ENCODE data around the gene LIN7B.
"Not testable (repeated sequence)": the region's sequence is repeated elsewhere in the genome, so short reads cannot be mapped to it uniquely, and the experiment has no call there.

GRCh38 chr19:49123285-49123684, 9.1 kb downstream of the LIN7B start:
- TF ChIP-seq TAF1 (conservative IDR thresholded peaks at IDR 0.05); CTCF (IDR thresholded peaks at IDR 0.05; ENCODE audit: low read depth, low read length, missing input control); MAX (IDR thresholded peaks at IDR 0.05); SP1 (IDR thresholded peaks at IDR 0.05); REST (IDR thresholded peaks at IDR 0.05); ATF3 (IDR thresholded peaks at IDR 0.05); JUND (IDR thresholded peaks at IDR 0.05); HNF4G (IDR thresholded peaks at IDR 0.05); RAD21 (IDR thresholded peaks at IDR 0.05); RXRA (IDR thresholded peaks at IDR 0.05); ZBTB33 (IDR thresholded peaks at IDR 0.05); GABPA (IDR thresholded peaks at IDR 0.05 in 1 of 2, conservative IDR thresholded peaks at IDR 0.05 in 1 of 2); YY1 (IDR thresholded peaks at IDR 0.05); FOXA1 (IDR thresholded peaks at IDR 0.05): not testable (repeated sequence)

Measured in liver (tissue), 3 donors.